Measurements from ENCODE around the gene WNT5B. TPM values are rescaled to one million over a fixed set of nuclear protein-coding genes. Genes with fewer than 3 reads are reported as not detected.
"Not testable (repeated sequence)": the region's sequence is repeated elsewhere in the genome, so short reads cannot be mapped to it uniquely, and the experiment has no call there.

Gene WNT5B
- total and polyA plus RNA-seq, 2 donors (not counting 1 experiment from before 2014, with no cell fraction given) = 0.33 to 0.57 TPM

DNA sequence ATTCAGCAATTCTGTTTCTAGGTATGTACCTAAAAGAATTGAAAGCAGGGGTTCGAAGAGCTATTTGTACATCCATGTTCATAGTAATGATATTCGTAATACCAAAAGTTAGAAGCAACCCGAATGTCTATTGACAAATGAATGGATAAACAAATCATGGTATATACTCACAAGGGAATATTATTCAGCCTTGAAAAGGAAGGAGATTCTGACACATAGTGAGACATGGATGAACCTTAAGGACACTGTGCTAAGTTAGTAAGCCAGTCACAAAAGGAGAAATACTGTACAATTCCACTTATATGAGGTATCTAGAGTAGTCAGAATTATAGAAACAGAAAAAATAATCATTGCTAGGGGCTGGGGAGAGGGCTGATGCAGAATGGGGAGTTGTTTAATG is 30.3 kb upstream of the WNT5B start:
- DNase-seq (no peak), ATAC-seq (ENCODE audit: low read depth) (no peak)
- H3K4me3 ChIP-seq (ENCODE audit: control extremely low read depth in 1 of 5, extremely low read depth in 1 of 5, insufficient read depth in 1 of 5, low read depth in 2 of 5, low read length in 4 of 5) = no peak overlapping the region
- no peaks in the 10 kb centered on the region for H3K9me3 Mint-ChIP-seq (ENCODE audit: insufficient read depth)
- H3K9ac ChIP-seq (ENCODE audit: low read length) = no peak overlapping the region
- no peaks in the 10 kb centered on the region for H3K79me2 ChIP-seq (ENCODE audit: control insufficient read depth, insufficient read depth, low read length)
- ChIA-PET CTCF (interaction anchor here (1.6 kb wide), 1 partner anchor 481 kb away, joined by 6 read pairs; no protein-coding TSS in a partner anchor), POLR2A (no interaction called here)
- H3K27me3 ChIP-seq (replicated peaks in 1 of 4; ENCODE audit: control extremely low read depth in 1 of 4, control insufficient read depth in 3 of 4, insufficient read depth in 4 of 4, low read length in 3 of 4) = no peaks in the 10 kb centered on the region
- H3K27me3 Mint-ChIP-seq = no peaks in the 10 kb centered on the region
- no peak overlapping the region for H3K27ac Mint-ChIP-seq
- H3K9me3 ChIP-seq (ENCODE audit: control extremely low read depth in 1 of 3, control insufficient read depth in 2 of 3, insufficient read depth in 1 of 3, low read length in 2 of 3) = no peaks in the 10 kb centered on the region
- H3K4me1 Mint-ChIP-seq = peaks cover 25% of the 10 kb centered on the region
- 100% methylated on average over 1 of the region's 3 CpGs for WGBS (ENCODE audit: insufficient coverage)
- intact Hi-C loops (cut with micrococcal nuclease) = no loop called here
- no peak overlapping the region for H3K27ac ChIP-seq (ENCODE audit: low read length in 2 of 2)
- no peak overlapping the region for H3K4me2 ChIP-seq (replicated peaks; ENCODE audit: low read depth, low read length, poor library complexity, severe bottlenecking)
- peaks cover 14 to 22% of the 10 kb centered on the region in 2 donors for H3K4me1 ChIP-seq (ENCODE audit: control insufficient read depth in 2 of 2, insufficient read depth in 2 of 2, low read length in 2 of 2)
- H4K20me1 ChIP-seq (ENCODE audit: control insufficient read depth, insufficient read depth, low read length, poor library complexity, severe bottlenecking) = no peaks in the 10 kb centered on the region
- H3K36me3 ChIP-seq (replicated peaks in 1 of 2; ENCODE audit: control extremely low read depth in 1 of 2, control insufficient read depth in 1 of 2, extremely low read depth in 1 of 2, insufficient read depth in 2 of 2, low read length in 1 of 2) = no peaks in the 10 kb centered on the region
- no peak overlapping the region for H3K4me3 Mint-ChIP-seq
- TF ChIP-seq, protein P1, sequence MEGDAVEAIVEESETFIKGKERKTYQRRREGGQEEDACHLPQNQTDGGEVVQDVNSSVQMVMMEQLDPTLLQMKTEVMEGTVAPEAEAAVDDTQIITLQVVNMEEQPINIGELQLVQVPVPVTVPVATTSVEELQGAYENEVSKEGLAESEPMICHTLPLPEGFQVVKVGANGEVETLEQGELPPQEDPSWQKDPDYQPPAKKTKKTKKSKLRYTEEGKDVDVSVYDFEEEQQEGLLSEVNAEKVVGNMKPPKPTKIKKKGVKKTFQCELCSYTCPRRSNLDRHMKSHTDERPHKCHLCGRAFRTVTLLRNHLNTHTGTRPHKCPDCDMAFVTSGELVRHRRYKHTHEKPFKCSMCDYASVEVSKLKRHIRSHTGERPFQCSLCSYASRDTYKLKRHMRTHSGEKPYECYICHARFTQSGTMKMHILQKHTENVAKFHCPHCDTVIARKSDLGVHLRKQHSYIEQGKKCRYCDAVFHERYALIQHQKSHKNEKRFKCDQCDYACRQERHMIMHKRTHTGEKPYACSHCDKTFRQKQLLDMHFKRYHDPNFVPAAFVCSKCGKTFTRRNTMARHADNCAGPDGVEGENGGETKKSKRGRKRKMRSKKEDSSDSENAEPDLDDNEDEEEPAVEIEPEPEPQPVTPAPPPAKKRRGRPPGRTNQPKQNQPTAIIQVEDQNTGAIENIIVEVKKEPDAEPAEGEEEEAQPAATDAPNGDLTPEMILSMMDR (IDR thresholded peaks at IDR 0.05) = no peak
- no peak overlapping the region for H2AFZ ChIP-seq (ENCODE audit: insufficient read depth, low read depth, low read length, poor library complexity, severe bottlenecking)

DNA sequence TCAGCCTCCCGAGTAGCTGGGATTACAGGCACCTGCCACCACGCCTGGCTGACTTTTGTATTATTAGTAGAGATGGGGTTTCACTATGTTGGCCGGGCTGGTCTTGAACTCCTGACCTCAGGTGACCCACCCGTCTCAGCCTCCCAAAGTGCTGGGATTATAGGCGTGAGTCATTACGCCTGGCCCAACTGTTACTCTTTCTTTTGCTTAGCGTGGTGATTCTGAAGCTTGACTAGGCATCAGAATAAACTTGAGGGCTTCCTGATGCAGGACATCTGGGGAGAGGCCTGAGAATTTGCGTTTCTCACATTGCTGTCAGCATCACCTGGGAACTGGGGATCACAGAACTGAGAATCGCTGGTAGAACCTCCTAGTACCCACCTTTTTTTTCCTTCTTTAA is 26.3 kb upstream of the WNT5B start:
- H4K20me1 ChIP-seq (ENCODE audit: control insufficient read depth, insufficient read depth, low read length, poor library complexity, severe bottlenecking); H3K4me2 ChIP-seq (replicated peaks; ENCODE audit: low read depth, low read length, poor library complexity, severe bottlenecking); H3K79me2 ChIP-seq (ENCODE audit: control insufficient read depth, insufficient read depth, low read length); H3K36me3 ChIP-seq (replicated peaks in 1 of 2; ENCODE audit: control extremely low read depth in 1 of 2, control insufficient read depth in 1 of 2, extremely low read depth in 1 of 2, insufficient read depth in 2 of 2, low read length in 1 of 2); H3K27me3 ChIP-seq (replicated peaks in 1 of 4; ENCODE audit: control extremely low read depth in 1 of 4, control insufficient read depth in 3 of 4, insufficient read depth in 4 of 4, low read length in 3 of 4); DNase-seq; H3K9me3 ChIP-seq (ENCODE audit: control extremely low read depth in 1 of 3, control insufficient read depth in 2 of 3, insufficient read depth in 1 of 3, low read length in 2 of 3); H3K27me3 Mint-ChIP-seq; H3K9ac ChIP-seq (ENCODE audit: low read length); intact Hi-C loops (cut with micrococcal nuclease); ATAC-seq (ENCODE audit: low read depth); H3K4me3 ChIP-seq (ENCODE audit: control extremely low read depth in 1 of 5, extremely low read depth in 1 of 5, insufficient read depth in 1 of 5, low read depth in 2 of 5, low read length in 4 of 5); H3K9me3 Mint-ChIP-seq (ENCODE audit: insufficient read depth): not testable (repeated sequence)
- Histone ChIP-seq H3K27ac (ENCODE audit: low read length in 2 of 2) (peak overlapping the region in 1 of 2 donors; percentile 79), H2AFZ (ENCODE audit: insufficient read depth, low read depth, low read length, poor library complexity, severe bottlenecking) (peak overlapping the region; percentile 83), H3K4me1 (ENCODE audit: control insufficient read depth in 2 of 2, insufficient read depth in 2 of 2, low read length in 2 of 2) (peaks cover 11 to 27% of the 10 kb centered on the region in 2 donors)
- WGBS (ENCODE audit: insufficient coverage) = 89% methylated on average over 7 of the region's 9 CpGs
- H3K4me3 Mint-ChIP-seq = peak overlapping the region; percentile 16
- ChIA-PET CTCF (interaction anchor here (0.5 to 4.4 kb wide), 17 partner anchors 8 to 787 kb away, joined by 3 to 94 read pairs (median 4); partner anchors contain the start of genes FBXL14 and RAD52), POLR2A (interaction anchor here (0.6 to 1.2 kb wide), 2 partner anchors 14 to 1213 kb away, joined by 5 to 12 read pairs; no protein-coding TSS in a partner anchor)
- H3K27ac Mint-ChIP-seq = peak overlapping the region; percentile 96
- peaks cover 25% of the 10 kb centered on the region for H3K4me1 Mint-ChIP-seq
